ENCODE data around the gene BCKDHB. TPM values are rescaled to one million over a fixed set of nuclear protein-coding genes. Genes with fewer than 3 reads are reported as not detected.

Gene BCKDHB
- total RNA-seq, 1 donor from 2014 or later = 16.2 TPM

GRCh38 chr6:80328652-80329051 lies 222.2 kb downstream of the BCKDHB start:
- Histone ChIP-seq H3K36me3 (no peaks in the 10 kb centered on the region), H3K4me1 (no peaks in the 10 kb centered on the region), H3K27ac (no peak overlapping the region), H3K9me3 (no peaks in the 10 kb centered on the region), H3K4me3 (no peak overlapping the region), H3K27me3 (no peaks in the 10 kb centered on the region)
- TF ChIP-seq POLR2A (IDR thresholded peaks at IDR 0.05) (no peak), CTCF (IDR thresholded peaks at IDR 0.05) (no peak)
- DNase-seq (ENCODE audit: extremely low spot score in 2 of 2) = no peak
- intact Hi-C loops (cut with DNase I) = no loop called here

- Histone ChIP-seq H3K27me3 (no peaks in the 10 kb centered on the region), H3K4me1 (no peaks in the 10 kb centered on the region), H3K4me3 (no peak overlapping the region), H3K9me3 (no peaks in the 10 kb centered on the region), H3K27ac (no peak overlapping the region), H3K36me3 (no peaks in the 10 kb centered on the region)
- DNase-seq (ENCODE audit: extremely low spot score in 2 of 2) = no peak
- TF ChIP-seq POLR2A (IDR thresholded peaks at IDR 0.05) (no peak), POLR2AphosphoS5 (IDR thresholded peaks at IDR 0.05; ENCODE audit: insufficient read depth in 1 of 2, low read depth in 1 of 2) (no peak), CTCF (IDR thresholded peaks at IDR 0.05) (no peak)
- intact Hi-C loops (cut with DNase I) = no loop called here
Observed at GRCh38 chr6:80329496-80329895, 223.0 kb downstream of the BCKDHB start.

- no peak for TF ChIP-seq POLR2AphosphoS5 (IDR thresholded peaks at IDR 0.05; ENCODE audit: insufficient read depth in 1 of 2, low read depth in 1 of 2)
- no peak for TF ChIP-seq POLR2A (IDR thresholded peaks at IDR 0.05)
- no peak for TF ChIP-seq CTCF (IDR thresholded peaks at IDR 0.05)
- H3K4me3 ChIP-seq = no peak overlapping the region
- no peaks in the 10 kb centered on the region for H3K4me1 ChIP-seq
- no peak overlapping the region for H3K27ac ChIP-seq
- DNase-seq (ENCODE audit: extremely low spot score in 2 of 2) = no peak
- no peaks in the 10 kb centered on the region for H3K36me3 ChIP-seq
- intact Hi-C loops (cut with DNase I) = no loop called here
- H3K9me3 ChIP-seq = no peaks in the 10 kb centered on the region
- H3K27me3 ChIP-seq = no peaks in the 10 kb centered on the region
Observed at GRCh38 chr6:80330961-80331360, 224.5 kb downstream of the BCKDHB start.

- no peak for DNase-seq (ENCODE audit: extremely low spot score in 2 of 2)
- no peaks in the 10 kb centered on the region for H3K4me1 ChIP-seq
- no peaks in the 10 kb centered on the region for H3K36me3 ChIP-seq
- TF ChIP-seq POLR2A (IDR thresholded peaks at IDR 0.05) (no peak), POLR2AphosphoS5 (IDR thresholded peaks at IDR 0.05; ENCODE audit: insufficient read depth in 1 of 2, low read depth in 1 of 2) (no peak), CTCF (IDR thresholded peaks at IDR 0.05) (no peak)
- H3K4me3 ChIP-seq = no peak overlapping the region
- intact Hi-C loops (cut with DNase I) = no loop called here
- H3K27me3 ChIP-seq = no peaks in the 10 kb centered on the region
- H3K9me3 ChIP-seq = no peaks in the 10 kb centered on the region
- no peak overlapping the region for H3K27ac ChIP-seq
Observed at GRCh38 chr6:80331522-80331921, 225.1 kb downstream of the BCKDHB start.

GRCh38 chr6:80331974-80332373 lies 225.5 kb downstream of the BCKDHB start:
- Histone ChIP-seq H3K36me3 (no peaks in the 10 kb centered on the region), H3K9me3 (no peaks in the 10 kb centered on the region), H3K4me3 (no peak overlapping the region), H3K4me1 (no peaks in the 10 kb centered on the region), H3K27ac (no peak overlapping the region), H3K27me3 (no peaks in the 10 kb centered on the region)
- TF ChIP-seq POLR2A (IDR thresholded peaks at IDR 0.05) (no peak), POLR2AphosphoS5 (IDR thresholded peaks at IDR 0.05; ENCODE audit: insufficient read depth in 1 of 2, low read depth in 1 of 2) (no peak), CTCF (IDR thresholded peaks at IDR 0.05) (no peak)
- intact Hi-C loops (cut with DNase I) = no loop called here
- no peak for DNase-seq (ENCODE audit: extremely low spot score in 2 of 2)

All from vagina (tissue), 2 donors.